GM10266 (cell line): ENCODE results near the gene SLX1A.
"Not testable (repeated sequence)": the region's sequence is repeated elsewhere in the genome, so short reads cannot be mapped to it uniquely, and the experiment has no call there.

Experiments used
- DNase-seq: peaks from one replicate; pipeline ENCODE4 v3.0.0; 2012; ENCODE audit errors: extremely low spot score
- CTCF ChIP-seq: IDR thresholded peaks from 2 replicates; pipeline ENCODE4 v1.5.1; 2012; ENCODE audit warnings: mild to moderate bottlenecking, low read depth; ENCODE audit not compliant: control insufficient read depth, insufficient read depth; ENCODE audit errors: missing control alignments

SLX1A gene

GRCh38 chr16:30193615-30194014, at the start of gene SLX1A, which contains the start of gene BOLA2B:
Gene SLX1A, plus strand, starts transcription at chr16:30193875. Its CDS starts 210 bp downstream, at chr16:30194085.
Gene BOLA2B, minus strand, starts transcription at chr16:30193666. Its CDS starts 71 bp downstream, at chr16:30193595.
- not testable (repeated sequence) for DNase-seq

GRCh38 chr16:30144017-30144416, 49.7 kb upstream of the SLX1A start:
- no peak for DNase-seq
- TF ChIP-seq CTCF, result no peak

- DNase-seq, result no peak
- no peak for TF ChIP-seq CTCF
These were observed 48.8 kb upstream of the SLX1A start for GRCh38 chr16:30144917-30145316.

GRCh38 chr16:30145657-30146056, 48.0 kb upstream of the SLX1A start:
- no peak for TF ChIP-seq CTCF
- no peak for DNase-seq

- TF ChIP-seq CTCF, result no peak
These were observed 45.7 kb upstream of the SLX1A start for GRCh38 chr16:30147843-30148510.

GRCh38 chr16:30149250-30149930, 44.3 kb upstream of the SLX1A start:
- TF ChIP-seq CTCF, result no peak
- DNase-seq, result no peak

More at GRCh38 chr16:30147843-30148510, 45.7 kb upstream of the SLX1A start:
- no peak for DNase-seq

- no peak for DNase-seq
- TF ChIP-seq CTCF, result no peak
These were observed 42.6 kb upstream of the SLX1A start for GRCh38 chr16:30151091-30151490.
